Transverse colon (tissue), 4 donors: ENCODE results near the gene UNK.

Experiments
- POLR2AphosphoS5 ChIP-seq, 3 donors: sonication (generic); formaldehyde crosslinking; IDR thresholded peaks; one replicate each; pipeline ENCODE4 v1.6.1; 2016; ENCODE audit warnings: antibody characterized with exemption in 3 of 3
- TF ChIP-seq, protein P1 (sequence below), 5 experiments: fragments of 200-600 bp in 3 of 5; fragments of 450-650 bp in 2 of 5; sonication (generic) in 3 of 5; IDR thresholded peaks; 1 replicate in 2 of 5; 2 replicates in 3 of 5; pipeline ENCODE4 v1.5.1; 2016 to 2017; ENCODE audit warnings: antibody characterized with exemption in 5 of 5, inconsistent platforms in 3 of 5, mild to moderate bottlenecking in 2 of 5, moderate library complexity in 1 of 5

DNA sequence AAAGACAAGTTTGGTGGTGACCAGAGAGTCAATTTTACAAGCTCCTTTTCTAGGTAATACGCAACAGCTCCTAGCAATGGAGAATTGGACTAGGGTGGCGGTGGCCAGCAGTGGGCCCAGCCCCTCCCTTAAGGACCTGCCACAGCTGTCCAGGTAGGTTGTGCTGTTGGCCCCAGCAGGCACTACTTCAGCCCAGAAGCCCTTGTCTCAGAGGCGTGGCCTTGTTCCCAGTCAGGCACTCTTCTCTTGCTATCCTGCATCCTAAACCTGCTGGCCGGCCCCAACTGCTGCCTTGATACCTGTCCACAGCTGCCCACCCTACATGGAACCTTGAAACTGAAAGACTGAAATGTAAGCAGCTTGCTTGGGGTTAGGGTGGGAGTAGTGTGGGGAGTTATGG, 18.6 kb upstream of the UNK start:
- TF ChIP-seq, protein P1, sequence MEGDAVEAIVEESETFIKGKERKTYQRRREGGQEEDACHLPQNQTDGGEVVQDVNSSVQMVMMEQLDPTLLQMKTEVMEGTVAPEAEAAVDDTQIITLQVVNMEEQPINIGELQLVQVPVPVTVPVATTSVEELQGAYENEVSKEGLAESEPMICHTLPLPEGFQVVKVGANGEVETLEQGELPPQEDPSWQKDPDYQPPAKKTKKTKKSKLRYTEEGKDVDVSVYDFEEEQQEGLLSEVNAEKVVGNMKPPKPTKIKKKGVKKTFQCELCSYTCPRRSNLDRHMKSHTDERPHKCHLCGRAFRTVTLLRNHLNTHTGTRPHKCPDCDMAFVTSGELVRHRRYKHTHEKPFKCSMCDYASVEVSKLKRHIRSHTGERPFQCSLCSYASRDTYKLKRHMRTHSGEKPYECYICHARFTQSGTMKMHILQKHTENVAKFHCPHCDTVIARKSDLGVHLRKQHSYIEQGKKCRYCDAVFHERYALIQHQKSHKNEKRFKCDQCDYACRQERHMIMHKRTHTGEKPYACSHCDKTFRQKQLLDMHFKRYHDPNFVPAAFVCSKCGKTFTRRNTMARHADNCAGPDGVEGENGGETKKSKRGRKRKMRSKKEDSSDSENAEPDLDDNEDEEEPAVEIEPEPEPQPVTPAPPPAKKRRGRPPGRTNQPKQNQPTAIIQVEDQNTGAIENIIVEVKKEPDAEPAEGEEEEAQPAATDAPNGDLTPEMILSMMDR (IDR thresholded peaks at IDR 0.05), result no peak
- TF ChIP-seq POLR2AphosphoS5 (IDR thresholded peaks at IDR 0.05), result no peak
